GM12864 (cell line): Measurements from ENCODE around the gene NR5A2.

Experiments
- DNase-seq: peaks from one replicate; pipeline ENCODE4 v3.0.0-alpha.2; 2011; ENCODE audit warnings: low read depth
- H3K4me3 ChIP-seq: 2 replicates; pipeline ENCODE4 v1.5.1; 2011; ENCODE audit warnings: mild to moderate bottlenecking, low read depth, low read length, control low read depth
- CTCF ChIP-seq: IDR thresholded peaks from 2 replicates; pipeline ENCODE4 v1.5.1; 2011; ENCODE audit warnings: low read depth, mild to moderate bottlenecking, moderate library complexity, low read length, control low read depth, inconsistent platforms; ENCODE audit errors: missing control alignments

The NR5A2 gene

DNA sequence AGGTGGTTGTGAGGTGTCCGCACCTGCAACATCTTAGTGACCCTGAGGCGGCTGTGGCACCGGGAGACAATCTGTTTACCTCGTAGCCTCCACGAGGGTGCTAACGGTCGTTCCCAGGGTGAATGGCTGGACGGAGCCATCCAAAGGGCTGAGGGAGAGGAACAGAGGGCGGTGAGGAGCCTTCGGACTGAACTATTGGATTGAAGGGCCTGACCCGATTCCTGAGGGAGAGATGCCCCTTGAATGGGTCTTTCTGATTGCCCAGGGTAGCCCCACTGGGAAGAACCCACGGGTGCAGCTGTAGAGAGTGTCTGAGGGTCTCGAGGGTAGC is 2.3 kb downstream of the NR5A2 start:
- TF ChIP-seq CTCF, result no peak
- no peak for DNase-seq
- H3K4me3 ChIP-seq, result no peak overlapping the region

DNA sequence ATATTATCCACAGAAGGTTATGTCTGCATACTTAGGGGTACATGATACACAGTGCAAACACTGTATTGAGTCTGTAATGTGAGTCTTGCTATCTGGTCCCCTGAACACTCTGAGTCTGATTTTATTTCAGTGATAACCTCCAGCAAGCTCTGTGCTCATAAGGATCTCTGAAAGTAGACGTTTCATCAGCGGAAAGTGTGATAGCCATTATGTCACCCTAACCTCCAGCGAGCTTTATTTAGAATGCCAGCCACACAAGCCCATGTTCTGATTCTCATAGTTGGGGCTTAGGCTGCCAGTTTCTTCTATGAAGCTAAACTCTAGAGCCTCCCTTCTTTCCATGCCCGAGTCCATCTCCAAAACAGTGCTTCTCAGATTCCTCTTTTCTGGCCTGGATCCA is 3.3 kb downstream of the NR5A2 start:
- H3K4me3 ChIP-seq, result no peak overlapping the region
- no peak for TF ChIP-seq CTCF
- no peak for DNase-seq

DNA sequence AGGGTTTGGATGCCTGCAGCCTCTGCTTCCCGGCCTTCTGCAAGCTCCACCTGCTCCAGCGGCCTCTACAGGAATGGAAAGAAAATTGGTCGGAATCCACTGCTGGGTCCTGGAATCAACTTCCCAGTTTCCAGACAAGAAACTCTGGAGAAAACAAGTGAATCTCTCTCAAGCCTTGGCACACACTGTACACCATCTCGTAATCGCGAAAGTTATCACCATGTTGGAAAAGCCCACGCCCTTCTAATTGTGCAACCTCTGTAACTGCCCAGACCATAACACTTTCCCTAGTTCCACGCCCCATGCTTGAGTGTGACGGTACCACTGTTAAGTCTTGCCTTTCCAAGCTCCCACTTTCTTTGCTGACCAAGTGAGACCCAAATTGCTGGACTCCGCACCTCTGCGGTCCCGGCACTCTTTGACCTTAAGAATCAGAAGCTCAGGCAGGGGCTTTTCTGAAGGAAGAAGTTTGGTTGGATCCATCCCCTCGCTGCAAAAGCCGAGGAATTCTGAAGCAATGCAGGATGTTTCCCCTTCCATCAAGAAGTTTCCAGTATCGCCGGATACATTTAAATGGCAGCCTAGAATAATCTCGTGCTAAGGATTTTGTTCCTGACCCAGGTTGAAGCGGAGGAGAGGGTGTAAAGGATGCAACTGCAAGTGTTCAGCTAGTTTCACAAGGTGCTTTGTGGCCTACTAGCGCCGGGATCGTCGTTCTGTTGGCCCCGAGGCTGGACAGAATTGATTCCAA is 6.2 kb downstream of the NR5A2 start:
- no peak overlapping the region for H3K4me3 ChIP-seq

GRCh38 chr1:200034262-200034557 is 6.7 kb downstream of the NR5A2 start:
- H3K4me3 ChIP-seq, result no peak overlapping the region
- DNase-seq, result no peak
- TF ChIP-seq CTCF, result no peak

More for the DNA sequence above, 6.2 kb downstream of the NR5A2 start:
- no peak for DNase-seq
- TF ChIP-seq CTCF, result no peak

GRCh38 chr1:200034761-200035396 is 7.4 kb downstream of the NR5A2 start:
- DNase-seq, result no peak
- H3K4me3 ChIP-seq, result no peak overlapping the region
- no peak for TF ChIP-seq CTCF

DNA sequence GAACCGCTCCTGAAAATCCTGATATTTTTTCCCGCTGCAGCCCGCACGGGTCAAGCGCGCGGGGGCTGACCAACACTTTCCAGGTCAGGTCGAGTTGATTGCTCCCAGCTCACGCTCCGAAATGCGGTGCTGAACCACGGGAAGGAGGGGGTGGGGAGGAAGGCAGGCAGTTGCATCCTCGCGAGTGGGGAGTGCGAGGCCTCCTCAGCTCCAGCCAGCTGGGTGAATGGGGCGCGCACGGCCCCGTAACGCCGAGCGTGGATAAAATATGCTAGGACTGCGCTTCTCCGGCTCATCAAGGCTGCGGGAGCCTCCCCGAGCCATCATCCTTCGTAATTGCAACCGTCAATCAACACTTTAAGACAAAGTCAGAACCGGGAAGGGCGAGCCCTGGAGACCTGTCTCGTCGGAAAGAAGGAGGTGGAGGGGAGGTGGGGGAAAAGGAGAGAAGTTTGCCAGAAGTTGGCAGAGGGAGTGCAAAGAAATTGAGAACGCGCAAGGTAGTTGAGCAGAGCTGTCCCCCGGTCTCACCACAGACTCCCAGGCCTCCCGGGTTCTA is 8.0 kb downstream of the NR5A2 start:
- H3K4me3 ChIP-seq, result no peak overlapping the region
- no peak for DNase-seq
- no peak for TF ChIP-seq CTCF
